Measurements from ENCODE around the gene HDAC6. TPM values are rescaled to one million over a fixed set of nuclear protein-coding genes. Genes with fewer than 3 reads are reported as not detected.
"Not testable (repeated sequence)": the region's sequence is repeated elsewhere in the genome, so short reads cannot be mapped to it uniquely, and the experiment has no call there.

Gene HDAC6
- total RNA-seq, 4 donors from 2014 or later = 25.0 to 160 (median 123) TPM

DNA sequence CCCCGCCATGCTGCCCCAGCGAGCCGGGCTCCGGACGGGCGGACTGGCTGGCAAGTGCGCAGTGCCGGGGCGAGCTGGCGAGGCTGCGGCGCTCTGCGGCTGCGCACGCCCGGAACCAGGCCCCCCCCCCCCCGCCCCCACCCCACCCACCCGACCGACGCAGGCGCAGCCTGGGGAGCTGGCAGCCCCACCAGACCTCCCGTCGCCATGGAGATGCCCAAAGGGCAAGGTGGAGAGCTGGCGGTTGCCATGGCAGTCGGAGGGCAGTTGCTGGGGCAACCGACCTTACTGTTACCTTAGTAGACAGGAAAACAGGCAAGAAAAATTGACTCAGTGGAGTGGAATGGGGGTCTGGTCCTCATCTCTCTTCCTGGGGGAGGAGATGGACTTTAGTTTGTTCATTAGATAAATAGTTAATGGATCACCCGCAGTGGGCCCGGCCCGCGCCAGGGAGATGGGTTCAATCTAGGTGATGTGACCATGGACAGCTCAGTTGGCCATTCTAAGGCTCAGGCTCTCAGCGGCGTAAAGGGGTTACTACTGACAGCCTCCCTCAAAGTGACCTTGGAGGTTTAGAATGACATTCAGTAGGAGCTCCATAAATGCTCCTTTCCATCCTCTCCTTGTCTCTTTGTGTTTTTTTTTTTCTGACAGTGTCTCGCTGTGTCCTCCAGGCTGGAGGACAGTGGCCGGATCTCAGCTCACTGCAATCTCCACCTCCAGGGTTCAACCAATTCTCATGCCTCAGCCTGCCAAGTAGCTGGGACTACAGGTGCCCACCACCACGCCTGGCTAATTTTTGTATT is 33.9 kb downstream of the HDAC6 start, which contains the start of gene PCSK1N:
TSS of gene PCSK1N (minus strand) at position 87 of the 806 bp plus-strand sequence. CDS start at position 9, 78 bp downstream.
- no peaks in the 10 kb centered on the region for H3K36me3 ChIP-seq
- DNase-seq = no peak
- no peak within 1 kb of the TSS for H3K27ac ChIP-seq
- intact Hi-C loops (cut with DNase I; ENCODE audit: low total_unique reads) = no loop called here
- H3K4me1 ChIP-seq = no peaks in the 10 kb centered on the region
- TF ChIP-seq, protein P1, sequence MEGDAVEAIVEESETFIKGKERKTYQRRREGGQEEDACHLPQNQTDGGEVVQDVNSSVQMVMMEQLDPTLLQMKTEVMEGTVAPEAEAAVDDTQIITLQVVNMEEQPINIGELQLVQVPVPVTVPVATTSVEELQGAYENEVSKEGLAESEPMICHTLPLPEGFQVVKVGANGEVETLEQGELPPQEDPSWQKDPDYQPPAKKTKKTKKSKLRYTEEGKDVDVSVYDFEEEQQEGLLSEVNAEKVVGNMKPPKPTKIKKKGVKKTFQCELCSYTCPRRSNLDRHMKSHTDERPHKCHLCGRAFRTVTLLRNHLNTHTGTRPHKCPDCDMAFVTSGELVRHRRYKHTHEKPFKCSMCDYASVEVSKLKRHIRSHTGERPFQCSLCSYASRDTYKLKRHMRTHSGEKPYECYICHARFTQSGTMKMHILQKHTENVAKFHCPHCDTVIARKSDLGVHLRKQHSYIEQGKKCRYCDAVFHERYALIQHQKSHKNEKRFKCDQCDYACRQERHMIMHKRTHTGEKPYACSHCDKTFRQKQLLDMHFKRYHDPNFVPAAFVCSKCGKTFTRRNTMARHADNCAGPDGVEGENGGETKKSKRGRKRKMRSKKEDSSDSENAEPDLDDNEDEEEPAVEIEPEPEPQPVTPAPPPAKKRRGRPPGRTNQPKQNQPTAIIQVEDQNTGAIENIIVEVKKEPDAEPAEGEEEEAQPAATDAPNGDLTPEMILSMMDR (IDR thresholded peaks at IDR 0.05) = no peak
- TF ChIP-seq POLR2A (IDR thresholded peaks at IDR 0.05) = no peak
- H3K4me3 ChIP-seq = peak within 1 kb of the TSS in 1 of 2 donors; percentile 11
- no peaks in the 10 kb centered on the region for H3K9me3 ChIP-seq
- no peaks in the 10 kb centered on the region for H3K27me3 ChIP-seq

DNA sequence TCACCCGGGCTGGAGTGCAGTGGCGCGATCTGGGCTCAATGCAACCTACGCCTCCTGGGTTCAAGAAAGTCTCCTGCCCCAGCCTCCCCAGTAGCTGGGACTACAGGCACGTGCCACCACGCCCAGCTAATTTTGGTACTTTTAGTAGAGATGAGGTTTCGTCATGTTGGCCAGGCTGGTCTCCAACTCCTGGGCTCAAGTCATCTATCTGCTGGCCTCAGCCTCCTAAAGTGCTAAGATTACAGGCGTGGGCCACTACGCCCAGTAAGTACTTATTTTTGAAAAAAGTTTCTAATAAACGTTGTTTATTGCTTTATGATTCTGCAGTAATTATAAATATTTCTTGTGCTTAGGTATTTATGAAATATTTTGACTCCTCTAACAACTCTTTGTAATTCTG is 37.8 kb downstream of the HDAC6 start:
- Histone ChIP-seq H3K9me3 (no peaks in the 10 kb centered on the region), H3K4me1 (no peaks in the 10 kb centered on the region), H3K27ac (no peak overlapping the region), H3K36me3 (no peaks in the 10 kb centered on the region), H3K4me3 (no peak overlapping the region), H3K27me3 (no peaks in the 10 kb centered on the region)
- intact Hi-C loops (cut with DNase I; ENCODE audit: low total_unique reads) = no loop called here
- no peak for DNase-seq
- TF ChIP-seq, protein P1 (IDR thresholded peaks at IDR 0.05) = no peak
- no peak for TF ChIP-seq POLR2A (IDR thresholded peaks at IDR 0.05)

DNA sequence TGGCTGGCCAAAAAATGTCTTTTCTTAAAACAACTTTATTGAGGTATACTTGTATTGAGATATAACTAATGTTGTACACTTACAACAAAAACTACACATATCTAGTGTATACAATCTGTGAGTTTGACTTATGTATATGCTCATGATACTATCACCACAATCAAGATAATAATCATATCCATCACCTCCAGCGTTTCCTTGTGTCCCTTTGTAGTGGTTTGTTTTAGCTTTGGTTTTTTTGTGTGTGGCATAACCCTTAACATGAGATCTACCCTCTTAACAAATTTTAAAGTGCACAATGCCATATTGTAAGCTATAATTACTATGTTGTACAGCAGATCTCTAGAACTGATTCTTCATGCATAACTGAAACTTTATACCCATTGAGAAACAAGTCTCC is 47.0 kb downstream of the HDAC6 start:
- Histone ChIP-seq H3K4me1 (no peaks in the 10 kb centered on the region), H3K27me3 (no peaks in the 10 kb centered on the region), H3K4me3 (no peak overlapping the region), H3K9me3 (no peaks in the 10 kb centered on the region), H3K36me3 (no peaks in the 10 kb centered on the region), H3K27ac (no peak overlapping the region)
- no peak for DNase-seq
- TF ChIP-seq POLR2A (IDR thresholded peaks at IDR 0.05) = no peak
- TF ChIP-seq, protein P1 (IDR thresholded peaks at IDR 0.05) = no peak
- intact Hi-C loops (cut with DNase I; ENCODE audit: low total_unique reads) = no loop called here

DNA sequence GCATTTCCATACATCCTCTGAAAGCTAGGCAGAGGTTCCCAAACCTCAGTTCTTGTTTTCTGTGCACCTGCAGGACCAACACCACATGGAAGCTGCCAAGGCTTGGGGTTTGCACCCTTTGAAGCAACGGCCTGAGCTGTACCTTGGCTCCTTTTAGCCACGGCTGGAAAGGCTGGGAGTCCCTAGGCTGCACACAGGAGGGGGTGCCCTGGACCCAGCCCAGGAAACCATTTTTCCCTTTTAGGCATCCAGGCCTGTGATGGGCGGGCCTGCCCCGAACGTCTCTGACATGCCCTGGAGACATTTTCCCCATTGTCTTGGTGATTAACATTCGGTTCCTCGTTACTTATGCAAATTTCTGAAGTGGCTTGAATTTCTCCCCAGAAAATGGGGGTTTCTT is 51.0 kb downstream of the HDAC6 start:
- no peaks in the 10 kb centered on the region for H3K27me3 ChIP-seq
- H3K9me3 ChIP-seq = no peaks in the 10 kb centered on the region
- no peak overlapping the region for H3K27ac ChIP-seq
- H3K4me3 ChIP-seq = no peak overlapping the region
- intact Hi-C loops (cut with DNase I; ENCODE audit: low total_unique reads) = no loop called here
- no peaks in the 10 kb centered on the region for H3K36me3 ChIP-seq
- TF ChIP-seq, protein P1 (IDR thresholded peaks at IDR 0.05) = no peak
- TF ChIP-seq POLR2A (IDR thresholded peaks at IDR 0.05) = no peak
- no peaks in the 10 kb centered on the region for H3K4me1 ChIP-seq
- DNase-seq = no peak

DNA sequence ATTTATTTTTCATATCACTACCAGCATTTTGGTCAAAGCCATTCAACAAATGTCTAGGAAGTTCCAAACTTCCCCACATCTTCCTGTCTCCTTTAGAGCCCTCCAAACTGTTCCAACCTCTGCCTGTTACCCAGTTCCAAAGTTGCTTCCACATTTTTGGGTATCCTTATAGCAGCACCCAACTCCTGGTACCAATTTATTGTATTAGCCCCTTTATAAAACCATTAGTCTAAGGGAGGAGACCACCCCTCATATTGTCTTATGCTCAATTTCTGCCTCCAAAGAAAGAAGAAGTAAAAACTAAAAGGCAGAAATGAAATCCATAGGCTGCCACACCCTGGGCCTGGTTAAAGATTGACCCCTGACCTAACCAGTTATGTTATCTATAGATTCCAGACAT is 51.6 kb downstream of the HDAC6 start:
- H3K36me3 ChIP-seq; H3K27ac ChIP-seq; H3K4me3 ChIP-seq; H3K4me1 ChIP-seq; H3K9me3 ChIP-seq; DNase-seq; H3K27me3 ChIP-seq; intact Hi-C loops (cut with DNase I; ENCODE audit: low total_unique reads): not testable (repeated sequence)

GRCh38 chrX:48854121-48854804 is 52.4 kb downstream of the HDAC6 start:
- intact Hi-C loops (cut with DNase I; ENCODE audit: low total_unique reads); H3K9me3 ChIP-seq; H3K4me3 ChIP-seq; H3K27ac ChIP-seq; H3K36me3 ChIP-seq; DNase-seq; H3K27me3 ChIP-seq; H3K4me1 ChIP-seq: not testable (repeated sequence)
